Effector memory CD4-positive, alpha-beta T cell (primary cell): ENCODE data around the gene TFDP3.

Source experiments
- DNase-seq, 3 donors: peaks; one replicate each; pipeline ENCODE4 v3.0.0-alpha.2; 2020
- H3K27ac ChIP-seq: 2 replicates; pipeline ENCODE4 v1.7.0; 2013; ENCODE audit warnings: mild to moderate bottlenecking, low read length, moderate library complexity; ENCODE audit not compliant: insufficient read depth, poor library complexity, severe bottlenecking
- H3K27me3 ChIP-seq: replicated peaks from 2 replicates; pipeline ENCODE4 v1.7.0; 2013; ENCODE audit warnings: mild to moderate bottlenecking, low read length; ENCODE audit not compliant: insufficient read depth, control insufficient read depth, poor library complexity, severe bottlenecking
- H3K36me3 ChIP-seq: 2 replicates; pipeline ENCODE4 v1.7.0; 2013; ENCODE audit warnings: mild to moderate bottlenecking, low read length, moderate library complexity; ENCODE audit not compliant: control insufficient read depth, insufficient read depth
- H3K4me1 ChIP-seq: 2 replicates; pipeline ENCODE4 v1.7.0; 2013; ENCODE audit warnings: low read length, mild to moderate bottlenecking; ENCODE audit not compliant: control insufficient read depth, insufficient read depth, poor library complexity, severe bottlenecking
- H3K4me3 ChIP-seq: 2 replicates; pipeline ENCODE4 v1.7.0; 2013; ENCODE audit warnings: low read length, low read depth, mild to moderate bottlenecking; ENCODE audit not compliant: insufficient read depth, poor library complexity, severe bottlenecking
- H3K9me3 ChIP-seq: 2 replicates; pipeline ENCODE4 v1.7.0; 2013; ENCODE audit warnings: mild to moderate bottlenecking, low read length, moderate library complexity; ENCODE audit not compliant: control insufficient read depth

TFDP3 gene

GRCh38 chrX:133235830-133236229 is 17.7 kb upstream of the TFDP3 start:
- Histone ChIP-seq H3K27me3 (no peaks in the 10 kb centered on the region), H3K4me1 (no peaks in the 10 kb centered on the region), H3K9me3 (no peaks in the 10 kb centered on the region), H3K4me3 (no peak overlapping the region), H3K27ac (no peak overlapping the region), H3K36me3 (no peaks in the 10 kb centered on the region)
- no peak for DNase-seq

- Histone ChIP-seq H3K4me3 (no peak overlapping the region), H3K27me3 (no peaks in the 10 kb centered on the region), H3K9me3 (no peaks in the 10 kb centered on the region), H3K27ac (no peak overlapping the region), H3K36me3 (no peaks in the 10 kb centered on the region), H3K4me1 (no peaks in the 10 kb centered on the region)
- no peak for DNase-seq
These were observed 14.2 kb upstream of the TFDP3 start for GRCh38 chrX:133232331-133232730.

- Histone ChIP-seq H3K4me1 (no peaks in the 10 kb centered on the region), H3K27ac (no peak overlapping the region), H3K36me3 (no peaks in the 10 kb centered on the region), H3K9me3 (no peaks in the 10 kb centered on the region), H3K4me3 (no peak overlapping the region), H3K27me3 (no peaks in the 10 kb centered on the region)
- no peak for DNase-seq
These were observed 11.2 kb upstream of the TFDP3 start for GRCh38 chrX:133229361-133229760.

GRCh38 chrX:133215747-133216146 is 2.4 kb downstream of the TFDP3 start:
- no peak for DNase-seq
- Histone ChIP-seq H3K9me3 (no peaks in the 10 kb centered on the region), H3K36me3 (no peaks in the 10 kb centered on the region), H3K4me1 (no peaks in the 10 kb centered on the region), H3K4me3 (no peak overlapping the region), H3K27me3 (no peaks in the 10 kb centered on the region), H3K27ac (no peak overlapping the region)

- Histone ChIP-seq H3K27ac (no peak overlapping the region), H3K4me3 (no peak overlapping the region), H3K36me3 (no peaks in the 10 kb centered on the region)
These were observed 3.1 kb downstream of the TFDP3 start for GRCh38 chrX:133215017-133215416.

GRCh38 chrX:133214301-133214700 is 3.9 kb downstream of the TFDP3 start:
- Histone ChIP-seq H3K36me3 (no peaks in the 10 kb centered on the region), H3K27me3 (no peaks in the 10 kb centered on the region), H3K4me3 (no peak overlapping the region), H3K4me1 (no peaks in the 10 kb centered on the region), H3K27ac (no peak overlapping the region), H3K9me3 (no peaks in the 10 kb centered on the region)
- DNase-seq, result no peak

More at GRCh38 chrX:133215017-133215416, 3.1 kb downstream of the TFDP3 start:
- DNase-seq, result no peak
- Histone ChIP-seq H3K4me1 (no peaks in the 10 kb centered on the region), H3K27me3 (no peaks in the 10 kb centered on the region), H3K9me3 (no peaks in the 10 kb centered on the region)

- Histone ChIP-seq H3K9me3 (no peaks in the 10 kb centered on the region), H3K4me1 (no peaks in the 10 kb centered on the region), H3K36me3 (no peaks in the 10 kb centered on the region), H3K27ac (no peak overlapping the region), H3K27me3 (no peaks in the 10 kb centered on the region), H3K4me3 (no peak overlapping the region)
- DNase-seq, result no peak
These were observed 5.0 kb downstream of the TFDP3 start for GRCh38 chrX:133213117-133213516.

- Histone ChIP-seq H3K9me3 (no peaks in the 10 kb centered on the region), H3K4me1 (no peaks in the 10 kb centered on the region), H3K27ac (no peak overlapping the region), H3K27me3 (no peaks in the 10 kb centered on the region), H3K36me3 (no peaks in the 10 kb centered on the region), H3K4me3 (no peak overlapping the region)
- no peak for DNase-seq
These were observed 10.4 kb downstream of the TFDP3 start for GRCh38 chrX:133207751-133208150.

- Histone ChIP-seq H3K9me3 (no peaks in the 10 kb centered on the region), H3K36me3 (no peaks in the 10 kb centered on the region), H3K4me1 (no peaks in the 10 kb centered on the region), H3K4me3 (no peak overlapping the region), H3K27ac (no peak overlapping the region), H3K27me3 (no peaks in the 10 kb centered on the region)
- no peak for DNase-seq
These were observed 26.5 kb downstream of the TFDP3 start for GRCh38 chrX:133191739-133192039.

GRCh38 chrX:133190877-133191738 is 27.0 kb downstream of the TFDP3 start:
- no peak for DNase-seq
- Histone ChIP-seq H3K4me1 (no peaks in the 10 kb centered on the region), H3K4me3 (no peak overlapping the region), H3K36me3 (no peaks in the 10 kb centered on the region), H3K27ac (no peak overlapping the region), H3K9me3 (no peaks in the 10 kb centered on the region), H3K27me3 (no peaks in the 10 kb centered on the region)
